BJ (cell line): ENCODE measurements around the gene MVP. TPM values are rescaled to one million over a fixed set of nuclear protein-coding genes. Genes with fewer than 3 reads are reported as not detected.

ENCODE experiments used
- CTCF ChIA-PET: fragments of 350-600 bp; formaldehyde crosslinking; extraction: SDS; loops from one replicate; lab custom pipeline; 2021; ENCODE audit warnings: antibody characterized with exemption, inconsistent platforms; lab: Yijun Ruan, JAX
- POLR2A ChIA-PET: fragments of 300-600 bp; sonication (Branson Sonifier 250); formaldehyde crosslinking; extraction: SDS; loops from one replicate; lab custom pipeline; 2021; ENCODE audit warnings: antibody characterized with exemption; lab: Charles Lee
- DNase-seq: peaks from one replicate; pipeline ENCODE4 v3.0.0-alpha.2; 2011; ENCODE audit warnings: low read depth
- H3K27me3 ChIP-seq: 2 replicates; pipeline ENCODE4 v1.6.0; 2011; ENCODE audit warnings: low read length; ENCODE audit not compliant: control insufficient read depth, insufficient read depth
- H3K36me3 ChIP-seq: 2 replicates; pipeline ENCODE4 v1.5.1; 2011; ENCODE audit warnings: low read length; ENCODE audit not compliant: control insufficient read depth, insufficient read depth
- H3K4me3 ChIP-seq: 2 replicates; pipeline ENCODE4 v1.5.1; 2011; ENCODE audit warnings: low read depth, mild to moderate bottlenecking, control low read depth, low read length
- polyA plus RNA-seq: library from polyadenylated mRNA; depleted of rRNA; stranded (reverse); fragments of >200 nt; gene quantifications from 2 replicates; pipeline ENCODE4 v1.2.3, GENCODE V29; 2011
- TF ChIP-seq, protein P1 (sequence below): IDR thresholded peaks from 2 replicates; pipeline ENCODE4 v1.5.1; 2011; ENCODE audit warnings: low read depth, mild to moderate bottlenecking, control low read depth, inconsistent platforms, low read length, moderate library complexity; ENCODE audit not compliant: insufficient read depth

MVP gene
- polyA plus RNA-seq, 1 experiment = 368 TPM

DNA sequence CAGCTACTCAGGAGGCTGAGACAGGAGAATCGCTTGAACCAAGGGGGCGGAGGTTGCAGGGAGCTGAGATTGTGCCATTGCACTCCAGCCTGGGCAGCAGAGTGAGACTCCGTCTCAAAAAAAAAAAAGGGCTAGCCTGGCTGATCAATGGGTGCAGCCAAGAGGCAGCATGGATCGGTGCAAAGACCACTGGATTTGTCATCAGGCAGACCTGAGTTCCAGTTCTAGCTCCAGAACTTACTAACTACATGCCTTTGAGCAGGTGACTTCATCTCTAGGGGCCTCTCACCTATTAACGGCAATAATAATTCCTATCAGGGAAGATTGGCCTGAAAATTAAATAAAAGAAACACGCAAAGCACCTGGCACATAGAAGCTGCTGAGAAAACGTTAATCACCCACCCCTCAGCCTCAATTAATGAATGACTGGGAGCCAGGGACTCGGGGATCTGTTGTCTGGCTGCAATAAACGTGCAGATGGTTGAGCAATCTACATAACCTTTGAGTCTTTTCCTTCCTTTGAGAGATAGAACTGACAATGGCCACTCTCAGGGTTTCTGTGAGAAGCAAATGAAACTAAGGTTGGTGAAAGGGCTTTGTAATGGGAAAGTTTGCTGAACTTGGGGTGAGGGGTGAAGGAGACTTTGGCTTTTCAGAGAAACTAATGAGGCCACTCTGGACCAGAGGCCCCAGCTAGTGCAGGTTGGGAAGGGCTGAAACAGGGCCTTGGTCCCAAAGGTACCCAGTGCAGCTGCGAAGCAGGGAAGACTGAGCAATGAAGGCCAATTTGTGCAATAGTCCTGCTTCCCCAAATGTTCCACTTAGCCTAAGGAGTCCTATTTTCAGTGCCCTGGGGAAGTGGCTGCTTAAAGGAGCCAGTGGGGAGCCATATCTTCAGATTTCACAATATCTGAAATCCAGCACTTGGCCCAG is 71.5 kb downstream of the MVP start:
- DNase-seq = no peak
- no peak overlapping the region for H3K4me3 ChIP-seq
- no peaks in the 10 kb centered on the region for H3K27me3 ChIP-seq
- TF ChIP-seq, protein P1, sequence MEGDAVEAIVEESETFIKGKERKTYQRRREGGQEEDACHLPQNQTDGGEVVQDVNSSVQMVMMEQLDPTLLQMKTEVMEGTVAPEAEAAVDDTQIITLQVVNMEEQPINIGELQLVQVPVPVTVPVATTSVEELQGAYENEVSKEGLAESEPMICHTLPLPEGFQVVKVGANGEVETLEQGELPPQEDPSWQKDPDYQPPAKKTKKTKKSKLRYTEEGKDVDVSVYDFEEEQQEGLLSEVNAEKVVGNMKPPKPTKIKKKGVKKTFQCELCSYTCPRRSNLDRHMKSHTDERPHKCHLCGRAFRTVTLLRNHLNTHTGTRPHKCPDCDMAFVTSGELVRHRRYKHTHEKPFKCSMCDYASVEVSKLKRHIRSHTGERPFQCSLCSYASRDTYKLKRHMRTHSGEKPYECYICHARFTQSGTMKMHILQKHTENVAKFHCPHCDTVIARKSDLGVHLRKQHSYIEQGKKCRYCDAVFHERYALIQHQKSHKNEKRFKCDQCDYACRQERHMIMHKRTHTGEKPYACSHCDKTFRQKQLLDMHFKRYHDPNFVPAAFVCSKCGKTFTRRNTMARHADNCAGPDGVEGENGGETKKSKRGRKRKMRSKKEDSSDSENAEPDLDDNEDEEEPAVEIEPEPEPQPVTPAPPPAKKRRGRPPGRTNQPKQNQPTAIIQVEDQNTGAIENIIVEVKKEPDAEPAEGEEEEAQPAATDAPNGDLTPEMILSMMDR = no peak
- CTCF ChIA-PET = no interaction called here
- POLR2A ChIA-PET = no interaction called here
- H3K36me3 ChIP-seq = no peaks in the 10 kb centered on the region

DNA sequence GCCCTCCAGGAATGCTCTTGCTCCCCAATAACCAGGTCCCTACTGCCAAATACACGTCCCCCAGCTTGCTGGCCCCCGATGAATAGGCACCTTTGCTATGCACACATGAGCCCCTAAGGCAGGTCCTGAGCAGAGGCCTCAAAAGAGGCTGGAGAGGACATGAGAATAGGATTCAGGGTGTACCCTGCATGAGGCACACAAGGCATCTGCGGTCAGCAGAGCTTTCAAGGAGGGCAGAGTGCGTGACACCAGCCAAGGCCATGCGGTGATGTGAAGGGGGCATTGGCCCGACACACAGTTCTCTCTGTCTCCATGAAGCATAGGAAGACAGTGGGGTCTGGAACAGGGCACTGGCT is 72.2 kb downstream of the MVP start:
- no peaks in the 10 kb centered on the region for H3K36me3 ChIP-seq
- TF ChIP-seq, protein P1 = no peak
- H3K27me3 ChIP-seq = no peaks in the 10 kb centered on the region; the same call in 1 of the 2 replicates
- no peak for DNase-seq
- CTCF ChIA-PET = no interaction called here
- POLR2A ChIA-PET = no interaction called here
- H3K4me3 ChIP-seq = no peak overlapping the region

DNA sequence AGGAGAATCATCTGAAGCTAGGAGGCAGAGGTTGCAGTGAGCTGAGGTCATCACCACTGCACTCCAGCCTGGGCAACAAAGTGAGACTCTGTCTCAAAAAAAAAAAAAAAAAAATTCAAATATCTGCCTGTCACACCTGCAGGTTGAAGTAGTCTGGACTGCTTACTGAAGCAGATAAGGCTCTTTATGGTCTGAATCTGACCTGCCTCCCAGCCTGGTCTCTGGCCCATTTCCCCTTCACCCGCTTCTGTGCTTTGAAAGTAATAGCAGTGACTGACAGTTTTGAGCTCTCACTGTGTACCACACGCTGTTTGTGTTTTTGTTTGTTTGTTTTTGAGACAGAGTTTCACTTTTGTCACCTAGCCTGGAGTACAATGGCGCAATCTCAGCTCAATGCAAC is 73.3 kb downstream of the MVP start:
- ChIA-PET POLR2A (no interaction called here), CTCF (no interaction called here)
- DNase-seq = no peak
- Histone ChIP-seq H3K27me3 (peaks cover 2% of the 10 kb centered on the region), H3K4me3 (no peak overlapping the region), H3K36me3 (no peaks in the 10 kb centered on the region)
- TF ChIP-seq, protein P1 = no peak

DNA sequence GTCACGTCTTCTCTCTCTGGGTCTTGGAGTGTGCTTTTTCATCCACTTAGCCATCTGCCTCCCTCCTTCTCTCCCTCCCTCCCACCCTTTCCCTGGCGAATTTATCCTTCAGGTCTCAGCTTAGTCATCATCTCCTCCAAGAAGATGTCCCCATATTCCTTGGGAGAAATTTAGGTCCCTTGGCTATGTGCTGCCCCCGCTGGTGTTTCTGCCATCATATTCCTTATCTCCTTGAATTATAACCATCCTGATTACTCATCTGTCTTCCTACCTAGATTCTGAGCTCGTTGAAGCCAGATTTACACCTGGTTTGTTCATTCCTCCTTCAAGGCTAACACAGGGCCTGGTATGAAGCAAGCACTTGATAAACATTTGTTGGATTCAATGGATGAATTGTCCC is 74.1 kb downstream of the MVP start:
- Histone ChIP-seq H3K36me3 (no peaks in the 10 kb centered on the region), H3K4me3 (no peak overlapping the region), H3K27me3 (peaks cover 2% of the 10 kb centered on the region)
- no peak for DNase-seq
- TF ChIP-seq, protein P1 = no peak
- POLR2A ChIA-PET = no interaction called here
- CTCF ChIA-PET = interaction anchor here (0.6 kb wide), 1 partner anchor 921 kb away, joined by 3 read pairs; no protein-coding TSS in a partner anchor

DNA sequence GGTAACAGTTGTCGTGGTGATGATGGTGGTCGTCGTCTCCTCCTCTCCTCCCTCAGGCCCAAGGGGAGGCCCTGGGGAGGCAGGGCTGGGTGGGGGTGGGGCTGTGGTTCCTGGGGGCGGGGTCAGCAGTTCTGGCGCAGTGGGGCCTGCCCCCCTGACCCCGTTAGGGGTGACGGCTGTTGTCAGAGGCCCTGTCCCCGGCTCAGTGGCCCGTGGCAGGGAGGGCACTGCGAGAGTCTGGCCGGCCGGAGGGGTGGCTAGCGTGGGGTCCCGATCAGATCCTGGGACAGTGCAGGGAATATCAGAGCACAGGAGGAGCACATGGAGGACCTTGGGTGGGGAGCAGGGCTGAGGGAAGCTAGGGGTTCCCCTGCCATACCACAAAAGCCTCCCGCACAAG is 76.6 kb downstream of the MVP start:
- H3K27me3 ChIP-seq = peaks cover 2% of the 10 kb centered on the region
- no peak for DNase-seq
- no peaks in the 10 kb centered on the region for H3K36me3 ChIP-seq
- ChIA-PET CTCF (no interaction called here), POLR2A (no interaction called here)
- no peak overlapping the region for H3K4me3 ChIP-seq
- TF ChIP-seq, protein P1 = no peak
